H9 (cell line): Measurements from ENCODE around the gene CEP112. TPM values are rescaled to one million over a fixed set of nuclear protein-coding genes. Genes with fewer than 3 reads are reported as not detected.

ENCODE experiments used
- DNase-seq: peaks from one replicate; pipeline ENCODE4 v3.0.0-alpha.2; 2017
- H2AFZ ChIP-seq: one replicate; pipeline ENCODE4 v1.6.1; 2013; ENCODE audit warnings: mild to moderate bottlenecking, low read length, control low read depth, moderate library complexity
- H2AK5ac ChIP-seq: 2 replicates; pipeline ENCODE4 v1.6.1; 2013; ENCODE audit warnings: low read length, control low read depth, mixed read lengths; ENCODE audit not compliant: insufficient read length
- H2BK120ac ChIP-seq: one replicate; pipeline ENCODE4 v1.6.1; 2013; ENCODE audit warnings: low read depth, mild to moderate bottlenecking, low read length, control low read depth, inconsistent platforms; ENCODE audit not compliant: poor library complexity, severe bottlenecking
- H2BK12ac ChIP-seq: 2 replicates; pipeline ENCODE4 v1.6.1; 2013; ENCODE audit warnings: low read length, control low read depth, mixed read lengths, low read depth; ENCODE audit not compliant: insufficient read length
- H2BK15ac ChIP-seq: 2 replicates; pipeline ENCODE4 v1.6.1; 2013; ENCODE audit warnings: low read depth, low read length, control low read depth
- H2BK20ac ChIP-seq: one replicate; pipeline ENCODE4 v1.6.1; 2013; ENCODE audit warnings: low read depth, mild to moderate bottlenecking, low read length, control low read depth, inconsistent platforms; ENCODE audit not compliant: poor library complexity, severe bottlenecking
- H2BK5ac ChIP-seq: 2 replicates; pipeline ENCODE4 v1.6.1; 2013; ENCODE audit warnings: low read length, control low read depth, mixed read lengths; ENCODE audit not compliant: insufficient read length
- H3K14ac ChIP-seq: 2 replicates; pipeline ENCODE4 v1.6.1; 2013; ENCODE audit warnings: low read length, control low read depth; ENCODE audit not compliant: insufficient read depth
- H3K18ac ChIP-seq: 2 replicates; pipeline ENCODE4 v1.6.1; 2013; ENCODE audit warnings: low read depth, mild to moderate bottlenecking, mixed read lengths, low read length, control low read depth; ENCODE audit not compliant: insufficient read length
- H3K23ac ChIP-seq: 2 replicates; pipeline ENCODE4 v1.6.1; 2013; ENCODE audit warnings: low read length, control low read depth, mixed read lengths, low read depth; ENCODE audit not compliant: insufficient read length
- H3K23me2 ChIP-seq: 2 replicates; pipeline ENCODE4 v1.6.1; 2013; ENCODE audit warnings: low read depth, mild to moderate bottlenecking, mixed read lengths, low read length, control low read depth; ENCODE audit not compliant: insufficient read length, poor library complexity, severe bottlenecking
- H3K27ac ChIP-seq: 2 replicates; pipeline ENCODE4 v1.5.1; 2013; ENCODE audit warnings: low read length, control low read depth, mixed read lengths, low read depth; ENCODE audit not compliant: insufficient read length
- H3K27me3 ChIP-seq: 2 replicates; pipeline ENCODE4 v1.6.1; 2013; ENCODE audit warnings: low read length, control low read depth, inconsistent platforms; ENCODE audit not compliant: insufficient read depth
- H3K4ac ChIP-seq: 2 replicates; pipeline ENCODE4 v1.6.1; 2013; ENCODE audit warnings: low read depth, mild to moderate bottlenecking, control low read depth, inconsistent platforms, low read length, moderate library complexity
- H3K4me1 ChIP-seq: 2 replicates; pipeline ENCODE4 v1.6.1; 2013; ENCODE audit warnings: low read length, control low read depth, inconsistent platforms; ENCODE audit not compliant: insufficient read depth
- H3K4me2 ChIP-seq: 2 replicates; pipeline ENCODE4 v1.6.1; 2013; ENCODE audit warnings: low read length, control low read depth, mixed read lengths; ENCODE audit not compliant: insufficient read length, insufficient read depth
- H3K56ac ChIP-seq: 2 replicates; pipeline ENCODE4 v1.6.1; 2013; ENCODE audit warnings: low read depth, mild to moderate bottlenecking, mixed read lengths, low read length, control low read depth; ENCODE audit not compliant: insufficient read length
- H3K79me1 ChIP-seq: 2 replicates; pipeline ENCODE4 v1.6.1; 2013; ENCODE audit warnings: low read depth, mild to moderate bottlenecking, moderate library complexity, low read length, control low read depth, inconsistent platforms; ENCODE audit not compliant: insufficient read depth, poor library complexity, severe bottlenecking
- H3K79me2 ChIP-seq: 2 replicates; pipeline ENCODE4 v1.6.1; 2013; ENCODE audit warnings: low read length, control low read depth, inconsistent platforms; ENCODE audit not compliant: insufficient read depth
- H3K9ac ChIP-seq: 2 replicates; pipeline ENCODE4 v1.6.1; 2013; ENCODE audit warnings: low read length, control low read depth, mixed read lengths; ENCODE audit not compliant: insufficient read length; ENCODE audit errors: extremely low read depth
- H3K9me3 ChIP-seq: one replicate; pipeline ENCODE4 v1.6.1; 2013; ENCODE audit warnings: low read depth, low read length, inconsistent platforms; ENCODE audit not compliant: control insufficient read depth
- H3T11ph ChIP-seq: one replicate; pipeline ENCODE4 v1.6.1; 2013; ENCODE audit warnings: mild to moderate bottlenecking, low read length, control low read depth, inconsistent platforms
- H4K20me1 ChIP-seq: one replicate; pipeline ENCODE4 v1.6.1; 2013; ENCODE audit not compliant: control insufficient read depth, insufficient read length, insufficient read depth
- H4K5ac ChIP-seq: 2 replicates; pipeline ENCODE4 v1.6.1; 2013; ENCODE audit warnings: low read depth, mild to moderate bottlenecking, mixed read lengths, low read length, control low read depth; ENCODE audit not compliant: insufficient read length
- H4K8ac ChIP-seq: replicated peaks from 2 replicates; pipeline ENCODE4 v1.6.1; 2013; ENCODE audit warnings: low read length, control low read depth, mixed read lengths, low read depth; ENCODE audit not compliant: insufficient read length
- H4K91ac ChIP-seq: 2 replicates; pipeline ENCODE4 v1.6.1; 2013; ENCODE audit warnings: low read depth, mild to moderate bottlenecking, moderate library complexity, mixed read lengths, low read length, control low read depth; ENCODE audit not compliant: insufficient read length
- H3K27ac Mint-ChIP-seq, 3 experiments: 2 replicates in 2 of 3; 3 replicates in 1 of 3; pipeline ENCODE4 v1.8.0; 2020 to 2021; ENCODE audit warnings: mixed read lengths in 3 of 3, mild to moderate bottlenecking in 1 of 3, moderate library complexity in 1 of 3
- H3K27me3 Mint-ChIP-seq: 2 replicates; pipeline ENCODE4 v1.8.0; 2021; ENCODE audit warnings: low read depth, mild to moderate bottlenecking, moderate library complexity, mixed read lengths
- H3K36me3 Mint-ChIP-seq, 3 experiments: 2 replicates in 2 of 3; 3 replicates in 1 of 3; pipeline ENCODE4 v1.8.0; 2020 to 2021; ENCODE audit warnings: low read depth in 3 of 3, mixed read lengths in 3 of 3; ENCODE audit not compliant: insufficient read depth in 1 of 3
- H3K4me1 Mint-ChIP-seq, 2 experiments: 2 replicates each; pipeline ENCODE4 v1.8.0; 2020; ENCODE audit warnings: mixed read lengths in 2 of 2
- H3K4me3 Mint-ChIP-seq, 2 experiments: 2 replicates in 1 of 2; 3 replicates in 1 of 2; pipeline ENCODE4 v1.8.0; 2020 to 2021; ENCODE audit warnings: mild to moderate bottlenecking in 2 of 2, mixed read lengths in 2 of 2, moderate library complexity in 1 of 2
- H3K9me3 Mint-ChIP-seq, 2 experiments: 2 replicates in 1 of 2; 3 replicates in 1 of 2; pipeline ENCODE4 v1.8.0; 2020; ENCODE audit warnings: mild to moderate bottlenecking in 2 of 2, mixed read lengths in 2 of 2, moderate library complexity in 1 of 2
- CTCF ChIP-seq: fragments of 200-600 bp; sonication (generic); conservative IDR thresholded peaks from 3 replicates; pipeline ENCODE4 v1.8.0; 2021; ENCODE audit warnings: antibody characterized with exemption, mild to moderate bottlenecking
- WGBS: extraction: QIAGEN DNeasy Blood & Tissue Kit; methylation state at CpG from one replicate; pipeline ENCODE4 v1.1.7; 2013; ENCODE audit warnings: missing lambda C conversion rate, low lambda C conversion rate, mixed read lengths; ENCODE audit not compliant: insufficient read length; ENCODE audit errors: extremely low coverage; 5-methylcytosine and 5-hydroxymethylcytosine counted together
- total RNA-seq: library from RNA; stranded (reverse); gene quantifications from 2 replicates; pipeline ENCODE4 v1.2.1, GENCODE V29; 2021

CEP112 gene
- total RNA-seq, 1 experiment from 2014 or later = 5.4 TPM

DNA sequence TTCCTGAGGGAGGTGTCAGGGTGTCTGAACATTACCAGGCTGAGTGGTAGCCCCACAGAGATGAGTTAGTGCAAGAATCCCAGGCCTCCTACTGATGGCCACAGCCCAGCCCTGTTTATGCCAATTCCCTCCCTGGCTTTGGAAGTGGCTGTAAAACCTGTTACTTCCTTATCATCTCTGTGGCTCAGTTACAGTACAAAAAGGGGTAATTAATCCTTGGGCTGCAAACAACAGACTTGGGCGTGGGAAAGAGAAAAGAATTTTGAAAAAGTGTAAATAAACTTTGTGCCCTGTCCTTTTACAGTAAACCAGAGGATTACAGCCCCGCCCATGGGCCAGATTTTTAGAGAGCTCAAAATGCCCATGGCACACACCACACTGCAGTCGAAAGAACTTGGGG is 557.4 kb downstream of the CEP112 start:
- H3K23me2 ChIP-seq = no peaks in the 10 kb centered on the region

More for the DNA sequence above, 557.4 kb downstream of the CEP112 start:
- Histone ChIP-seq H3K27ac (no peak overlapping the region), H2AK5ac (no peak overlapping the region), H3K9ac (no peak overlapping the region), H2BK20ac (no peak overlapping the region), H4K20me1 (no peaks in the 10 kb centered on the region), H4K91ac (no peak overlapping the region), H3K79me2 (no peaks in the 10 kb centered on the region), H4K5ac (no peak overlapping the region), H3T11ph (no peak overlapping the region), H2BK12ac (no peak overlapping the region), H3K14ac (no peak overlapping the region), H3K9me3 (no peaks in the 10 kb centered on the region), H2BK120ac (no peak overlapping the region), H3K27me3 (no peaks in the 10 kb centered on the region), H3K56ac (no peak overlapping the region), H3K79me1 (no peaks in the 10 kb centered on the region), H2AFZ (no peak overlapping the region), H3K4me2 (no peak overlapping the region), H3K23ac (no peak overlapping the region), H3K4me1 (no peaks in the 10 kb centered on the region; the same call in 1 of the 2 replicates), H3K4ac (no peak overlapping the region), H2BK15ac (no peak overlapping the region), H4K8ac (no peak overlapping the region), H3K18ac (no peak overlapping the region), H2BK5ac (no peak overlapping the region)
- Mint-ChIP-seq H3K36me3 (no peaks in the 10 kb centered on the region), H3K9me3 (no peaks in the 10 kb centered on the region), H3K4me1 (peaks cover 17 to 18% of the 10 kb centered on the region in 2 experiments), H3K4me3 (no peak overlapping the region), H3K27me3 (no peaks in the 10 kb centered on the region), H3K27ac (no peak overlapping the region; a peak in 1 of 7 replicates)
- DNase-seq = no peak
- TF ChIP-seq CTCF = no peak
- WGBS = no CpG with 5 or more reads among the region's 3 CpGs
